MM.1S (cell line): ENCODE measurements around the gene EXOC3L1.

Source experiments
- CTCF ChIP-seq: fragments of 300-600 bp; sonication (generic); IDR thresholded peaks from 2 replicates; pipeline ENCODE4 v1.5.1; 2016; ENCODE audit warnings: antibody characterized with exemption, low read length, mixed read lengths
- EZH2 ChIP-seq: fragments of 300-600 bp; sonication (generic); optimal IDR thresholded peaks from 2 replicates; pipeline ENCODE3; 2017; ENCODE audit warnings: low read depth, mild to moderate bottlenecking, antibody characterized with exemption, low read length, mixed read lengths

- no peak for TF ChIP-seq CTCF
- TF ChIP-seq EZH2, result no peak
Observed at GRCh38 chr16:67192781-67193361, 2.9 kb upstream of the EXOC3L1 start.
